HG02798 (cell line): ENCODE results near the gene B4GALT2.

Experiments
- ATAC-seq: cut with Tn5 transposase; IDR thresholded peaks from one replicate; pipeline ENCODE4 v1.9.1; 2021; ENCODE audit warnings: mild to moderate bottlenecking; ENCODE audit not compliant: unreplicated experiment, poor library complexity

Gene B4GALT2

GRCh38 chr1:43982241-43982640, 3.2 kb downstream of the B4GALT2 start:
- no peak for ATAC-seq

GRCh38 chr1:43982808-43983207, 3.8 kb downstream of the B4GALT2 start:
- ATAC-seq: no peak

- no peak for ATAC-seq
Observed at GRCh38 chr1:43983253-43983899, 4.4 kb downstream of the B4GALT2 start.

- ATAC-seq: no peak
Observed at GRCh38 chr1:43984855-43985254, 5.8 kb downstream of the B4GALT2 start.

- ATAC-seq: no peak
Observed at GRCh38 chr1:43985984-43986595, 7.1 kb downstream of the B4GALT2 start.

- no peak for ATAC-seq
Observed at GRCh38 chr1:43986712-43987111, 7.7 kb downstream of the B4GALT2 start.

GRCh38 chr1:43987159-43987902, 8.3 kb downstream of the B4GALT2 start:
- ATAC-seq: no peak

- ATAC-seq: no peak
Observed at GRCh38 chr1:43990271-43991199, 11.5 kb downstream of the B4GALT2 start.

GRCh38 chr1:43991200-43991475, 12.1 kb downstream of the B4GALT2 start:
- ATAC-seq: no peak

GRCh38 chr1:43991476-43992231, 12.6 kb downstream of the B4GALT2 start, which contains the start of gene CCDC24:
Gene CCDC24 (plus strand): TSS chr1:43991599. CDS start chr1:43991879, 280 bp downstream.
- ATAC-seq: peak; percentile 80

- no peak for ATAC-seq
Observed at GRCh38 chr1:43992232-43992995, 13.4 kb downstream of the B4GALT2 start.

GRCh38 chr1:43993206-43993914, 14.3 kb downstream of the B4GALT2 start:
- ATAC-seq: no peak

GRCh38 chr1:43994071-43994470, 15.1 kb downstream of the B4GALT2 start:
- no peak for ATAC-seq

- ATAC-seq: no peak
Observed at GRCh38 chr1:43994794-43995790, 16.1 kb downstream of the B4GALT2 start.

- no peak for ATAC-seq
Observed at GRCh38 chr1:43995984-43996732, 17.1 kb downstream of the B4GALT2 start.

- ATAC-seq: no peak
Observed at GRCh38 chr1:43996733-43997115, 17.7 kb downstream of the B4GALT2 start.
